Rectal smooth muscle tissue (tissue), 1 donor: ENCODE results near the gene ESRRA.

Experiments used
- H3K27ac ChIP-seq: one replicate; pipeline ENCODE4 v1.7.0; 2013; ENCODE audit warnings: low read depth, low read length, inconsistent platforms
- H3K27me3 ChIP-seq: one replicate; pipeline ENCODE4 v1.7.0; 2013; ENCODE audit warnings: low read length; ENCODE audit not compliant: control insufficient read depth, insufficient read depth
- H3K36me3 ChIP-seq: one replicate; pipeline ENCODE4 v1.7.0; 2013; ENCODE audit warnings: low read length; ENCODE audit not compliant: control insufficient read depth, insufficient read depth
- H3K4me1 ChIP-seq: one replicate; pipeline ENCODE4 v1.7.0; 2013; ENCODE audit warnings: low read length; ENCODE audit not compliant: control insufficient read depth, insufficient read depth
- H3K4me3 ChIP-seq: one replicate; pipeline ENCODE4 v1.7.0; 2013; ENCODE audit warnings: low read length
- H3K9ac ChIP-seq: one replicate; pipeline ENCODE4 v1.7.0; 2013; ENCODE audit warnings: low read length

Gene ESRRA

GRCh38 chr11:64265176-64266160 is 39.9 kb upstream of the ESRRA start:
- H3K4me1 ChIP-seq, result peaks cover 9% of the 10 kb centered on the region
- H3K27ac ChIP-seq, result no peak overlapping the region
- no peak overlapping the region for H3K9ac ChIP-seq
- peaks cover 22% of the 10 kb centered on the region for H3K36me3 ChIP-seq
- H3K4me3 ChIP-seq, result no peak overlapping the region
- peaks cover 2% of the 10 kb centered on the region for H3K27me3 ChIP-seq

- Histone ChIP-seq H3K4me1 (peaks cover 9% of the 10 kb centered on the region), H3K4me3 (no peak overlapping the region), H3K27me3 (peaks cover 2% of the 10 kb centered on the region), H3K27ac (no peak overlapping the region), H3K36me3 (peaks cover 22% of the 10 kb centered on the region), H3K9ac (no peak overlapping the region)
Measured at GRCh38 chr11:64266339-64266738, 39.0 kb upstream of the ESRRA start.

- no peak overlapping the region for H3K4me3 ChIP-seq
- no peak overlapping the region for H3K9ac ChIP-seq
- peaks cover 22% of the 10 kb centered on the region for H3K36me3 ChIP-seq
- H3K27ac ChIP-seq, result peak overlapping the region; percentile 14
- peaks cover 13% of the 10 kb centered on the region for H3K4me1 ChIP-seq
- H3K27me3 ChIP-seq, result peaks cover 2% of the 10 kb centered on the region
Measured at GRCh38 chr11:64267207-64267945, 37.9 kb upstream of the ESRRA start.

GRCh38 chr11:64268025-64268892 is 37.1 kb upstream of the ESRRA start:
- Histone ChIP-seq H3K36me3 (peaks cover 17% of the 10 kb centered on the region), H3K27ac (peak overlapping the region; percentile 96), H3K9ac (peak overlapping the region; percentile 50), H3K4me3 (peak overlapping the region; percentile 83), H3K27me3 (peaks cover 2% of the 10 kb centered on the region), H3K4me1 (peaks cover 13% of the 10 kb centered on the region)

GRCh38 chr11:64268893-64269539 is 36.3 kb upstream of the ESRRA start:
- Histone ChIP-seq H3K27me3 (peaks cover 2% of the 10 kb centered on the region), H3K4me3 (peak overlapping the region; percentile 83), H3K9ac (peak overlapping the region; percentile 16), H3K36me3 (peaks cover 15% of the 10 kb centered on the region), H3K4me1 (peaks cover 13% of the 10 kb centered on the region), H3K27ac (peak overlapping the region; percentile 96)

GRCh38 chr11:64269540-64270220 is 35.6 kb upstream of the ESRRA start:
- H3K4me1 ChIP-seq, result peaks cover 13% of the 10 kb centered on the region
- peak overlapping the region; percentile 84 for H3K9ac ChIP-seq
- peak overlapping the region; percentile 97 for H3K4me3 ChIP-seq
- peaks cover 10% of the 10 kb centered on the region for H3K36me3 ChIP-seq
- peak overlapping the region; percentile 96 for H3K27ac ChIP-seq
- H3K27me3 ChIP-seq, result peaks cover 2% of the 10 kb centered on the region

GRCh38 chr11:64275031-64275800 is 30.1 kb upstream of the ESRRA start:
- Histone ChIP-seq H3K9ac (peak overlapping the region; percentile 6), H3K36me3 (peaks cover 7% of the 10 kb centered on the region), H3K27ac (no peak overlapping the region)

GRCh38 chr11:64275841-64276240 is 29.5 kb upstream of the ESRRA start:
- Histone ChIP-seq H3K4me1 (peaks cover 4% of the 10 kb centered on the region), H3K27ac (no peak overlapping the region), H3K9ac (no peak overlapping the region), H3K36me3 (peaks cover 7% of the 10 kb centered on the region), H3K27me3 (no peaks in the 10 kb centered on the region), H3K4me3 (no peak overlapping the region)

More at GRCh38 chr11:64275031-64275800, 30.1 kb upstream of the ESRRA start:
- no peaks in the 10 kb centered on the region for H3K27me3 ChIP-seq
- H3K4me1 ChIP-seq, result peaks cover 4% of the 10 kb centered on the region
- no peak overlapping the region for H3K4me3 ChIP-seq

- no peaks in the 10 kb centered on the region for H3K27me3 ChIP-seq
- H3K4me3 ChIP-seq, result no peak overlapping the region
- peaks cover 2% of the 10 kb centered on the region for H3K4me1 ChIP-seq
- no peak overlapping the region for H3K27ac ChIP-seq
- no peak overlapping the region for H3K9ac ChIP-seq
- peaks cover 7% of the 10 kb centered on the region for H3K36me3 ChIP-seq
Measured at GRCh38 chr11:64276653-64277431, 28.5 kb upstream of the ESRRA start.

GRCh38 chr11:64278576-64279190 is 26.6 kb upstream of the ESRRA start:
- H3K4me3 ChIP-seq, result no peak overlapping the region
- H3K36me3 ChIP-seq, result peaks cover 7% of the 10 kb centered on the region
- H3K27ac ChIP-seq, result no peak overlapping the region
- H3K4me1 ChIP-seq, result peaks cover 4% of the 10 kb centered on the region
- no peak overlapping the region for H3K9ac ChIP-seq
- no peaks in the 10 kb centered on the region for H3K27me3 ChIP-seq
